ENCODE measurements around the gene KBTBD4.
"Not testable (repeated sequence)": the region's sequence is repeated elsewhere in the genome, so short reads cannot be mapped to it uniquely, and the experiment has no call there.

Gene KBTBD4

GRCh38 chr11:47589977-47590861 lies 11.4 kb upstream of the KBTBD4 start:
- no peak for DNase-seq

- DNase-seq: no peak
Measured at GRCh38 chr11:47589584-47589976, 10.8 kb upstream of the KBTBD4 start.

- DNase-seq: no peak
Measured at GRCh38 chr11:47589118-47589517, 10.3 kb upstream of the KBTBD4 start.

GRCh38 chr11:47587723-47588326 lies 9.1 kb upstream of the KBTBD4 start:
- no peak for DNase-seq

GRCh38 chr11:47587039-47587716 lies 8.4 kb upstream of the KBTBD4 start:
- no peak for DNase-seq

- no peak for DNase-seq
Measured at GRCh38 chr11:47586098-47586855, 7.5 kb upstream of the KBTBD4 start, which contains the start of gene FAM180B. FAM180B (plus strand) TSS chr11:47586678; CDS start chr11:47586769, 91 bp downstream.

- DNase-seq: no peak
Measured at GRCh38 chr11:47583844-47584243, 5.1 kb upstream of the KBTBD4 start.

- DNase-seq: no peak
Measured at GRCh38 chr11:47577460-47578041, 1.2 kb downstream of the KBTBD4 start.

- no peak for DNase-seq
Measured at GRCh38 chr11:47573321-47573720, 5.4 kb downstream of the KBTBD4 start.

- no peak for DNase-seq
Measured at GRCh38 chr11:47572715-47573255, 6.0 kb downstream of the KBTBD4 start.

- DNase-seq: no peak
Measured at GRCh38 chr11:47571895-47572294, 6.9 kb downstream of the KBTBD4 start.

GRCh38 chr11:47571357-47571729 lies 7.4 kb downstream of the KBTBD4 start:
- DNase-seq: peak; percentile 77

- no peak for DNase-seq
Measured at GRCh38 chr11:47570651-47571356, 8.0 kb downstream of the KBTBD4 start.

GRCh38 chr11:47569646-47570045 lies 9.1 kb downstream of the KBTBD4 start:
- DNase-seq: no peak

- peak; percentile 26 for DNase-seq
Measured at GRCh38 chr11:47566149-47566698, 12.5 kb downstream of the KBTBD4 start.

- DNase-seq: peak; percentile 74
Measured at GRCh38 chr11:47565340-47566148, 13.2 kb downstream of the KBTBD4 start, which contains the start of gene PTPMT1. PTPMT1 (plus strand) TSS chr11:47565599; CDS start chr11:47565623, 24 bp downstream.

- DNase-seq: no peak
Measured at GRCh38 chr11:47564933-47565339, 13.8 kb downstream of the KBTBD4 start.

- DNase-seq: not testable (repeated sequence)
Measured at GRCh38 chr11:47564366-47564765, 14.4 kb downstream of the KBTBD4 start.

- not testable (repeated sequence) for DNase-seq
Measured at GRCh38 chr11:47562393-47562792, 16.4 kb downstream of the KBTBD4 start.

- DNase-seq: no peak
Measured at GRCh38 chr11:47560426-47560825, 18.3 kb downstream of the KBTBD4 start.

Measured in NCI-H82 (cell line).